BJ (cell line): ENCODE measurements around the gene CSHL1. TPM values are rescaled to one million over a fixed set of nuclear protein-coding genes. Genes with fewer than 3 reads are reported as not detected.

Experiments used
- CTCF ChIA-PET: fragments of 350-600 bp; formaldehyde crosslinking; extraction: SDS; loops from one replicate; lab custom pipeline; 2021; ENCODE audit warnings: antibody characterized with exemption, inconsistent platforms; lab: Yijun Ruan, JAX
- POLR2A ChIA-PET: fragments of 300-600 bp; sonication (Branson Sonifier 250); formaldehyde crosslinking; extraction: SDS; loops from one replicate; lab custom pipeline; 2021; ENCODE audit warnings: antibody characterized with exemption; lab: Charles Lee
- DNase-seq: peaks from one replicate; pipeline ENCODE4 v3.0.0-alpha.2; 2011; ENCODE audit warnings: low read depth
- H3K27me3 ChIP-seq: 2 replicates; pipeline ENCODE4 v1.6.0; 2011; ENCODE audit warnings: low read length; ENCODE audit not compliant: control insufficient read depth, insufficient read depth
- H3K36me3 ChIP-seq: 2 replicates; pipeline ENCODE4 v1.5.1; 2011; ENCODE audit warnings: low read length; ENCODE audit not compliant: control insufficient read depth, insufficient read depth
- H3K4me3 ChIP-seq: 2 replicates; pipeline ENCODE4 v1.5.1; 2011; ENCODE audit warnings: low read depth, mild to moderate bottlenecking, control low read depth, low read length
- CTCF ChIP-seq: IDR thresholded peaks from 2 replicates; pipeline ENCODE4 v1.5.1; 2011; ENCODE audit warnings: low read depth, mild to moderate bottlenecking, control low read depth, inconsistent platforms, low read length, moderate library complexity; ENCODE audit not compliant: insufficient read depth
- polyA plus RNA-seq: library from polyadenylated mRNA; depleted of rRNA; stranded (reverse); fragments of >200 nt; gene quantifications from 2 replicates; pipeline ENCODE4 v1.2.3, GENCODE V29; 2011

Gene CSHL1
- polyA plus RNA-seq, 1 experiment: not detected

GRCh38 chr17:63940584-63940983 is 29.5 kb upstream of the CSHL1 start:
- Histone ChIP-seq H3K4me3 (no peak overlapping the region), H3K27me3 (no peaks in the 10 kb centered on the region), H3K36me3 (no peaks in the 10 kb centered on the region)
- no peak for DNase-seq
- no peak for TF ChIP-seq CTCF
- POLR2A ChIA-PET: no interaction called here
- CTCF ChIA-PET: interaction anchor here (1.0 to 2.8 kb wide), 4 partner anchors 22 to 85 kb away, joined by 3 to 20 read pairs (median 4); partner anchors contain the start of gene GH1

- no peak overlapping the region for H3K4me3 ChIP-seq
- TF ChIP-seq CTCF: no peak
- peaks cover 2% of the 10 kb centered on the region; the same call in 1 of the 2 replicates for H3K27me3 ChIP-seq
- ChIA-PET POLR2A (no interaction called here), CTCF (interaction anchor here (1.0 to 2.8 kb wide), 4 partner anchors 21 to 86 kb away, joined by 3 to 20 read pairs (median 4); partner anchors contain the start of gene GH1)
- H3K36me3 ChIP-seq: no peaks in the 10 kb centered on the region
- no peak for DNase-seq
These were observed 28.8 kb upstream of the CSHL1 start for GRCh38 chr17:63939884-63940283.

GRCh38 chr17:63939401-63939800 is 28.3 kb upstream of the CSHL1 start:
- Histone ChIP-seq H3K27me3 (peaks cover 6% of the 10 kb centered on the region), H3K4me3 (no peak overlapping the region), H3K36me3 (no peaks in the 10 kb centered on the region)
- ChIA-PET POLR2A (no interaction called here), CTCF (interaction anchor here (1.0 to 2.8 kb wide), 4 partner anchors 20 to 86 kb away, joined by 3 to 20 read pairs (median 4); partner anchors contain the start of gene GH1)
- no peak for TF ChIP-seq CTCF
- DNase-seq: no peak

DNA sequence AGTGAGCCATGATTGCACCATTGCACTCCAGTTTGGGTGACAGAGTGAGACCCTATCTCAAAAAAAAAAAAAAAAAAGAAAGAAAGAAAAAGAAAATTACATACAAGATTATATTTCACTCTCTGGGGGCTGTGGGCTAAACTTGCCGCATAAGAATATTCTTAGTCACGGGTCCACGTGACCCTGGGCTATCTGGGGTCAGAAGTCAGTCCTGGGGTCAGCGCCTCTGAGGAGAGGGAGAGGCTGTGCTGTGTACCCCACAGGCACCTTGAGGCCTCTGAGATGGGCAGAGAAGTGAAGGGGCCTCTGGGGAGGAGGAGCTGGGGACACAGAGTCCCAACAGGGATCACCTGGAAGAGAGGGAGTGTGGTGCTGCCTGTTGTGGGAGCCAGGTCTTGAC is 26.9 kb upstream of the CSHL1 start:
- no peak for TF ChIP-seq CTCF
- POLR2A ChIA-PET: no interaction called here
- Histone ChIP-seq H3K27me3 (peaks cover 10% of the 10 kb centered on the region), H3K4me3 (no peak overlapping the region), H3K36me3 (no peaks in the 10 kb centered on the region)
- CTCF ChIA-PET: interaction anchor here (0.8 to 1.9 kb wide), 3 partner anchors 8 to 88 kb away, joined by 3 to 8 read pairs (median 3); no protein-coding TSS in a partner anchor
- DNase-seq: no peak

DNA sequence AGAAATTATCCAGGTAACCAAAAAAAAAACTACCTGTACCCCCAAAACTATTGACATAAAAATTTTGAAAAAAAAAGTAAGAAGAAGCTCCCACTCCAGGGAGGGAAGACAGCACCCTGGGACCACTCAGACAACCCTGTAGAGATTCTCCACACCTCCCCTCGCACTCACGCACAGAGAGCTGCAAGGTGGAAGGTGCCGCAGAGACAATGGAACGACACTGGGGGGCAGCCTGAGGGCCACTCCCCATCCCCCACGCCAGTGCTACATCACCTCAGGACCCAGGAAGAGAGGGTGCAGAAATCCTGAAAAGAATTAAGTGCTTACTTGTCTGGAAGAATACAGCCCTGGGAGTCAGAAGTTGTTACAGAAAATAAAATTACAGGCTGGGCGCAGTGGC is 26.3 kb upstream of the CSHL1 start:
- Histone ChIP-seq H3K27me3 (peaks cover 10% of the 10 kb centered on the region), H3K36me3 (no peaks in the 10 kb centered on the region), H3K4me3 (no peak overlapping the region)
- TF ChIP-seq CTCF: no peak
- ChIA-PET CTCF (interaction anchor here (0.8 to 1.9 kb wide), 3 partner anchors 9 to 89 kb away, joined by 3 to 8 read pairs (median 3); no protein-coding TSS in a partner anchor), POLR2A (no interaction called here)
- no peak for DNase-seq
